Astrocyte (in vitro differentiated cells and primary cell): ENCODE results near the gene DLX3.

Experiments used
- CTCF ChIP-seq: IDR thresholded peaks from 2 replicates; pipeline ENCODE4 v1.5.1; 2011; ENCODE audit warnings: low read depth, mild to moderate bottlenecking, inconsistent platforms, low read length, moderate library complexity; ENCODE audit not compliant: insufficient read depth
- EZH2 ChIP-seq: IDR thresholded peaks from 2 replicates; pipeline ENCODE4 v1.6.1; 2012; ENCODE audit warnings: mild to moderate bottlenecking, low read length, inconsistent platforms; ENCODE audit not compliant: insufficient read depth

- no peak for TF ChIP-seq CTCF
- no peak for TF ChIP-seq EZH2
Measured at GRCh38 chr17:49952912-49953497, 42.0 kb downstream of the DLX3 start.
